Nucleus accumbens (tissue), 56 donors: ENCODE data around the gene TSNAX.
"Not testable (repeated sequence)": the region's sequence is repeated elsewhere in the genome, so short reads cannot be mapped to it uniquely, and the experiment has no call there.

ENCODE experiments used
- DNase-seq, 56 donors: peaks; one replicate each; lab custom pipeline; 2025; lab: John Stamatoyannopoulos, UW

Gene TSNAX, protein sequence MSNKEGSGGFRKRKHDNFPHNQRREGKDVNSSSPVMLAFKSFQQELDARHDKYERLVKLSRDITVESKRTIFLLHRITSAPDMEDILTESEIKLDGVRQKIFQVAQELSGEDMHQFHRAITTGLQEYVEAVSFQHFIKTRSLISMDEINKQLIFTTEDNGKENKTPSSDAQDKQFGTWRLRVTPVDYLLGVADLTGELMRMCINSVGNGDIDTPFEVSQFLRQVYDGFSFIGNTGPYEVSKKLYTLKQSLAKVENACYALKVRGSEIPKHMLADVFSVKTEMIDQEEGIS

GRCh38 chr1:231528172-231529029 is at the start of gene TSNAX:
TSS of gene TSNAX (plus strand) at chr1:231528669. CDS start at chr1:231528811, 142 bp downstream.
- peak; percentile 42 to 98 (median 92) for DNase-seq

DNA sequence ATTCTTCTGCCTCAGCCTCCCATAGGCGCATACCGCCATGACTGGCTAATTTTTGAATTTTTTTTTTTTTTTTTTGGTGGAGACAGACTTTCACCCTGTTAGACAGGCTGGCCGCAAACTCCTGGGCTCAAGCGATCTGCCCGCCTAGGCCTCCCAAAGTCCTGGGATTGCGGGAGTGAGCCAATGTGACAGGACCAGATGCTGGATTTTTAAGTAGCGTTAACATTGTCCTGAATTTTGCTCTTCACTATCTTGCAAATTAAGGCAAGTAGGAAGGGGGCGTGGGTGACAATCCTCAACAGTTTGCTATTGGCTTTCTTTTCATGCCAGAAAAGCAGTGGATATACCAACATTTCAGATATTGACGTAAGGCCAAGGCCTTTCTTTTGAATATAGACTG is 49.7 kb upstream of the TSNAX start:
- no peak for DNase-seq

- DNase-seq, result no peak
These were observed 48.5 kb upstream of the TSNAX start for GRCh38 chr1:231480008-231480407.

DNA sequence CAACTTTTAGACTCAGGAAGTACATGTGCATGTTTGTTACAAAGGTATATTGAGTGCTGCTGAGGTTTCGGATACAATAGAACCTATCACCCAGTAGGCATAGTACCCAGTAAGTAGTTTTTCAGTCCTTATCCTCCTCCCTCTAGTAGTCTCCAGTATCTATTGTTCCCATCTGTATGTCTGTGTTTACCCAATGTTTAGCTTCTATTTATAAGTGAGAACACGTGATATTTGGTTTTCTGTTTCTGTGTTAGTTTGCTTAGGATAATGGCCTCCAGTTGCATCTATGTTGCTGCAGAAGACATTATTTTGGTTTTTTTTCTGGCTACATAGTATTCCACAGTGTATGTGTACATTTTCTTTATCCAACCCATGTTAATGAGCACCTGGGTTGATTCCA is 47.2 kb upstream of the TSNAX start:
- DNase-seq, result no peak

DNA sequence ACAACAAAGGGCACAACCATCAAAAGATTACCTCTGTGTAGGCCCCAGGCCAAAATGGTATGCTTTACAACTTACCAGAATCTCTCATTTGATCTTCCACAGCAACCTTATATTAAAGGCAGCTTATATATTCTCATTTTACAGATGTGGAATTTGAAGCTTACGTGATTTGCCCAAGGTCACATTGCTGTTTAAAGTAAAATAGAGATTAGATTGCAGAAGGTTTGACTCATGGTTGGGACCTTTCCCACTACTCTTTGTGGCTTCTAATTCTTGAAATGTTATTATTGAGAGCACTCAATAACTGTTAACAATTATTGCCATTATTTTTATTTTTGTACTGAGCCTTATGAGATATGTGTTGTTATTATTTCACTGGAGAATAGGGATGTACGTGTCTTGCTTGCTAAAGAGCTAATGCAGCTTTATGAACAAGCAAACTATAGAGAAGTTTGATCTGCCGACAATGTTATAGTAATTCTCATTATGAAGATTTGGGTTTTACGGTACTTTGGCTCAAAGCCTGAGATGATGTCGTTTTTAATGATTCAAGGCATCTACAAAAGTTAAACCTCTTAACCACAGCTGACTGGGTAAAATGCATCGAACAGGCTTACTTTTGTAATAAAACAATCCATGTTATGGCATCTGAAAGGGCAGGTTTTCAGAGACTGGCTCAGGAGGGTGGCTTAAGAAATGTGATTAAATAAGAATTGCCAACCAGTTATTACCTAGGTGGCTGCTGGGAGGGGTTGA is 43.3 kb upstream of the TSNAX start:
- DNase-seq, result no peak

GRCh38 chr1:231487019-231487418 is 41.5 kb upstream of the TSNAX start:
- DNase-seq, result no peak

DNA sequence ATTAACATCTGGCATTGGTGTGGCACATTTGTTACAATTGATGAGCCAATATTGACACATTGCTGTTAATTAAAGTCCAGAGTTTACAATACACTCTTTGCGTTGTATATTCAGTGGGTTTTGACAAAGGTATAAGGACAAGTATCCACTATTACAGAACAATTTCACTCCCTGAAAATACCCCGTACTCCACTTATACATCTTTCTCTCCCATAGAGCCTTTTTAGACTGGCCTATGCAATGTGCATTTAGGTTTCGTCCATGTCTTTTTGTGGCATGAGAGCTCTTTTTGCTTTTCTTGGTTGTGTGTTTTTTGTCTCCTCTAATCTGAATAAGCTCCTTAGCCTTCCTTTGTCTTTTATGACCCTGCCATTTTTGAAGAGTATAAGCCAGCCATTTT is 40.6 kb upstream of the TSNAX start:
- no peak for DNase-seq

DNA sequence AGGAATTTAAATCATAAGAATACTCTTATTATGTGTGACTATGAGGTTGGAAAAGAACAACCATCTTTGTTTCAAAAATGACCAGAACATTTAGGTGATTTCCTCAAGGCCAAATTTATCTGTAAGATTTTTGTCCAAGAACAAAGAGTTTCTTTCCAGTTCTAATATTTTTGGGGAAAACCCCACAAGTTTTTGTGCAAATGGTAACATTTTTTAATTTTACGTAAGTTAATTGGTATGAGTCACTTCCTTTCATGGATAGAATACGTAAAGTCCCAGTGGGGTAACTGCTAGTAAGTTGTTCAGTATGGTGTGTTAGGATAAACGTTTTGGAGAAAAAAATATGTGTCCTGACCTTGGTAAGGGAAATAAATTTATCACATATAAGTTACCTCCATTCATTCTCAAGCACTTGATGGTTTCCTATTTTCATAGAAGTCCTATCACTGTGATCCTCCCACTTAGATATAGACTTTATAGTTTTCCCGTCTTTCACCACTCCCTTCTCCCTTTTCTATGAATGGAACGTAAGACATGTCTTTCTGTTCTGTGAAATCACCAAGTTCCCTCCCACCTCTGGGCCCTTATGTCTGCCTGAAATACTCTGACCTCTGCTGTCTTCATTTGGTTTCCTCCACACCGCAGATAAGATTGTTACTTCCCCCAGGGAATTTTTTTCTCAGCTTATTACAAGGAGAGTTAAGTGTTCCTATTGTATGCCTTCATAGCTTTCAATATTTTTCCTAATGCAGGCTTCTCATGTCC is 34.9 kb upstream of the TSNAX start:
- DNase-seq, result no peak

- no peak for DNase-seq
These were observed 33.9 kb upstream of the TSNAX start for GRCh38 chr1:231494439-231495110.

- no peak for DNase-seq
These were observed 30.8 kb upstream of the TSNAX start for GRCh38 chr1:231497629-231498152.

DNA sequence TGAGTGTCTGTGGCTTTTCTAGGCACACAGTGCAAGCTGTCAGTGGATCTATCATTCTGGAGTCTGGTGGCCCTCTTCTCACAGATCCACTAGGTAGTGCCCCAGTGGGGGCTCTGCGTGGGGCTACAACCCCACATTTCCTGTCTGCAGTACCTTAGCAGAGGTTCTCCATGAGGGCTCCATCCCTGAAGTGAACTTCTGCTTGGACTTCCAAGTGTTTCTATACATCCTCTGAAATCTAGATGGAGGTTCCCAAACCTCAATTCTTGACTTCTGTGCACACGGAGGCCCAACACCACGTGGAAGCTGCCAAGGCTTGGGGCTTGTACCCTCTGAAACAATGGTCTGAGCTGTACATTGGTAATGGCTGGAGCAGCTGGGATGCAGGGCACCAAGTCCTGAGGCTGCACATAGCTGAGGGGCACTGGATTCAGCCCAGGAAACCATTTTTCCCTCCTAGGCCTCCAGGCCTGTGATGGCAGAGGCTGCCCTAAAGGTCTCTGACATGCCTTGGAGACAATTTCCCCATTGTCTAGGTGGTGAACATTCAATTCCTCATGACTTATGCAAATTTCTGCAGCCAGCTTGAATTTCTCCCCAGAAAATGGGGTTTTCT is 29.2 kb upstream of the TSNAX start:
- no peak for DNase-seq

DNA sequence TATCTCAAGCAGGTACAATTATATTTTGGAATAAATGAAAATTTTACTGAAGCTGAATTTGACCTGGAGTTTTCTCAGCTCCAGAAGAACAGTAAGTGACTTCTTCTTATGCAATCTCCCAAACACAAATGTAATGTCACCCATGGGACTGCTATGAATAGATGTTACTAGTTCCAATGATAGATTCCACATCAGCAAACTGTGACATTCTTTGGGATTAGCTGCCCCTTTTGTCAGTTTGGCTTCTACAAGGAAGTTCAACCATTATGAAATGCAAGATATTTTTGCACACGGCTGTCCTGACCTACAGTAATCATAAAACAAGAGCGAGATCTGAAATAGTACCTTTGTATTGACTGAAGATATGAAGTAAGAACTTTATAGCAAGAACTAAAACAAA is 27.8 kb upstream of the TSNAX start:
- no peak for DNase-seq

GRCh38 chr1:231503168-231503567 is 25.3 kb upstream of the TSNAX start:
- DNase-seq, result not testable (repeated sequence)

DNA sequence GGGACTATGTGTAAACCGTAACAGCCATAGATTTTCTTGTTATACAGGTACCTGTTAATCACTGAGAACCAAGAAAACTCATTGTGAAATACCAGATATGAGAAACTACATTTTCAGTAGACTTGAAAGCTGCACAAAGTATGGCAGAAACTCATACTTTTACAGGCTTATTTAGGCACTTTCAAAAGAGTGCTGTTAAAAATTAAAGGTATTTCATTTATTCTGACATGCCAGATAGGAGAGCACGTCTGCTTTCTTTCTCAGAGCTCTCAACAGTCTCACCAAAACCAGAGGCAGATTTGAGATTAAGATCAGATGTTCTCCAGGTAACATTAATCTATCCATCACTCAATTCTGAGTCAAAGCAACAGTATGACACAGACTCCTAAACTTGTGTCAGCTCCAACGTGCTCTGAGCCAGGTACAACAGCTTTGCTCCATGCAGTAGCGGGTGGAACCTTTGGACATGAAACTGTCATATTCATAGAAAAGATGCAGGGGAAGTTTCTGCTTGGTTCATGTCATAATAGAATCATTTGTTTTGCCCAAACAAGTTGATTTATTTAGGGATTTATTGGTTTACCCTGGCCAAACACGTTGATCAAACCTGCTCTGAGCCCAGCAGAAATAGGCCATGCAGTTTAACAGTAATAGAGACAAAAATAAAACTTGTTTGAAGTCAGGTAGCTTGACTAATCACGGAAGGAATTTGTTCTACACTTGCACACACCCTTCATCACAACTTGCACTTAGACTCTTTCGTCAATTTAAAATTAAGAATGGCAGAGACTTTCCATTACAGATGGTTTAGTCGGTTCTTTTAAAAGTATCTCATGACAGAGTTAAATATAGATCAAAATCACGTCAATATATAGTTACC is 20.8 kb upstream of the TSNAX start:
- no peak for DNase-seq

- no peak for DNase-seq
These were observed 20.0 kb upstream of the TSNAX start for GRCh38 chr1:231508497-231508896.

DNA sequence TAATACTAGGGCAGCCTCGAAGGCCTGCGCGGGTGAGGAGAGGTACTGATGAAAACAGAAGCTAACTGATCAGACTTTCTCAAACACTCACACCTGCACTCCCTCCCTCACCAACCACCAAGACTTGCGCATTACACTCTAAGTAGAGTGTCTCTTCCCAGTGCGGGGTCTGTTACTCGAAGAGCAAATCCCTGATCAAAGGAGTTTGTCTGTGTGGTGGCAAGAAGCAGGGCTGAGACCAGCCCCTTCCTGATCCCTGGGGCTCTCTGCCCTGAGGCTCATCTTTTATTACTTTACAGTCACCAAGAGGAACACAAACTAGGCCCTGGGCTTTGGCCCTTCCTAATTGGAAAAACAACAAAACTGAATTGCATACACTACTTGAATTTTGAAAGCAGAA is 19.5 kb upstream of the TSNAX start:
- DNase-seq, result no peak

- no peak for DNase-seq
These were observed 16.2 kb upstream of the TSNAX start for GRCh38 chr1:231512147-231512698.

GRCh38 chr1:231515748-231516147 is 12.7 kb upstream of the TSNAX start:
- no peak for DNase-seq
